DND-41 (cell line): ENCODE measurements around the gene RENBP.

Experiments
- ATAC-seq: fragments of 200-7000 bp; cut with Tn5 transposase; 3 replicates; pipeline ENCODE4 v1.9.1; 2021; ENCODE audit warnings: low read depth; ENCODE audit not compliant: insufficient read depth
- DNase-seq: peaks from one replicate; pipeline ENCODE4 v3.0.0-alpha.2; 2020
- H2AFZ ChIP-seq: 2 replicates; pipeline ENCODE4 v1.6.0; 2012; ENCODE audit warnings: low read depth, low read length
- H3K27ac ChIP-seq: 2 replicates; pipeline ENCODE4 v1.5.1; 2012; ENCODE audit warnings: low read length, inconsistent platforms
- H3K27me3 ChIP-seq: fragments of 200-600 bp; sonication (generic); 2 replicates; pipeline ENCODE4 v1.6.0; 2012; ENCODE audit warnings: low read length, mild to moderate bottlenecking, inconsistent platforms; ENCODE audit not compliant: insufficient read depth, poor library complexity
- H3K36me3 ChIP-seq: 2 replicates; pipeline ENCODE4 v1.5.1; 2012; ENCODE audit warnings: low read length, inconsistent platforms; ENCODE audit not compliant: insufficient read depth
- H3K4me1 ChIP-seq: 2 replicates; pipeline ENCODE4 v1.5.1; 2012; ENCODE audit warnings: mild to moderate bottlenecking, low read length; ENCODE audit not compliant: insufficient read depth
- H3K4me2 ChIP-seq: 2 replicates; pipeline ENCODE4 v1.6.0; 2012; ENCODE audit warnings: mild to moderate bottlenecking, moderate library complexity, low read length, inconsistent platforms; ENCODE audit not compliant: insufficient read depth
- H3K4me3 ChIP-seq, 2 experiments: fragments of 200-600 bp in 1 of 2; shearing (Covaris generic) in 1 of 2; 2 replicates each; pipeline ENCODE4 v1.5.1; 2012 to 2016; ENCODE audit warnings: inconsistent platforms in 2 of 2, low read length in 2 of 2, mild to moderate bottlenecking in 2 of 2, low read depth in 1 of 2, moderate library complexity in 1 of 2
- H3K79me2 ChIP-seq: 2 replicates; pipeline ENCODE4 v1.6.0; 2012; ENCODE audit warnings: low read length, inconsistent platforms; ENCODE audit not compliant: insufficient read depth
- H3K9ac ChIP-seq: 2 replicates; pipeline ENCODE4 v1.6.0; 2012; ENCODE audit warnings: low read depth, mild to moderate bottlenecking, inconsistent platforms, low read length, moderate library complexity
- H3K9me3 ChIP-seq: 2 replicates; pipeline ENCODE4 v1.5.1; 2012; ENCODE audit warnings: low read length, moderate library complexity, mild to moderate bottlenecking, inconsistent platforms; ENCODE audit not compliant: insufficient read depth, severe bottlenecking
- H4K20me1 ChIP-seq: 2 replicates; pipeline ENCODE4 v1.6.0; 2012; ENCODE audit warnings: low read length; ENCODE audit not compliant: insufficient read depth
- EZH2 ChIP-seq: IDR thresholded peaks from 3 replicates; pipeline ENCODE4 v1.6.1; 2012; ENCODE audit warnings: borderline replicate concordance, low read depth, mild to moderate bottlenecking, moderate library complexity, low read length, inconsistent platforms; ENCODE audit not compliant: severe bottlenecking
- TF ChIP-seq, protein P1 (sequence below): IDR thresholded peaks from 2 replicates; pipeline ENCODE4 v1.5.1; 2012; ENCODE audit warnings: borderline replicate concordance, low read length, moderate library complexity, mild to moderate bottlenecking; ENCODE audit not compliant: poor library complexity, severe bottlenecking; ENCODE audit errors: extremely low read depth

The RENBP gene

DNA sequence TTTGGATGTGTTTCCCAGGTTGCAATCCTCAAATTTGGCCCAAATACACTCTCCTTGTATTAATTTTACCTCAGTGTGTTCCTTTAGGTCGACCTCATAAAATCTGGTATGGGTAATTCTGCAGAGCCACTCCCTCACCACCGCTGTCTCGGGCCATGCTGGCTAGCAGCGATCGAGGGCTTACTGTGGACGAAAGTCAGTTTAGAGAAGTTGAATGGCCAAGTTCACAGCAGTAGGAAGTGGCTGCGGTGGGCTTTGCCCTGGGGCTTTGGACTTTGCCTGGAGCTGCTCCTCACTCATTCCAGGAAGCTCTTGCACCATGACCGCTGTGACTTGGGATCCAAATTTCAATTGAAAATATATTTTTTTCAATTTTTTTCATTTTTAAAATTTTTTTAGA lies 47.7 kb upstream of the RENBP start:
- no peak overlapping the region for H3K27ac ChIP-seq
- no peaks in the 10 kb centered on the region for H3K9me3 ChIP-seq
- ATAC-seq (no peak), DNase-seq (no peak)
- no peak overlapping the region for H3K4me3 ChIP-seq
- no peak overlapping the region for H3K9ac ChIP-seq
- H3K36me3 ChIP-seq, result no peaks in the 10 kb centered on the region
- no peaks in the 10 kb centered on the region for H4K20me1 ChIP-seq
- H2AFZ ChIP-seq, result no peak overlapping the region
- H3K79me2 ChIP-seq, result no peaks in the 10 kb centered on the region
- no peak overlapping the region for H3K4me2 ChIP-seq
- no peaks in the 10 kb centered on the region for H3K27me3 ChIP-seq
- no peaks in the 10 kb centered on the region for H3K4me1 ChIP-seq
- TF ChIP-seq, protein P1, sequence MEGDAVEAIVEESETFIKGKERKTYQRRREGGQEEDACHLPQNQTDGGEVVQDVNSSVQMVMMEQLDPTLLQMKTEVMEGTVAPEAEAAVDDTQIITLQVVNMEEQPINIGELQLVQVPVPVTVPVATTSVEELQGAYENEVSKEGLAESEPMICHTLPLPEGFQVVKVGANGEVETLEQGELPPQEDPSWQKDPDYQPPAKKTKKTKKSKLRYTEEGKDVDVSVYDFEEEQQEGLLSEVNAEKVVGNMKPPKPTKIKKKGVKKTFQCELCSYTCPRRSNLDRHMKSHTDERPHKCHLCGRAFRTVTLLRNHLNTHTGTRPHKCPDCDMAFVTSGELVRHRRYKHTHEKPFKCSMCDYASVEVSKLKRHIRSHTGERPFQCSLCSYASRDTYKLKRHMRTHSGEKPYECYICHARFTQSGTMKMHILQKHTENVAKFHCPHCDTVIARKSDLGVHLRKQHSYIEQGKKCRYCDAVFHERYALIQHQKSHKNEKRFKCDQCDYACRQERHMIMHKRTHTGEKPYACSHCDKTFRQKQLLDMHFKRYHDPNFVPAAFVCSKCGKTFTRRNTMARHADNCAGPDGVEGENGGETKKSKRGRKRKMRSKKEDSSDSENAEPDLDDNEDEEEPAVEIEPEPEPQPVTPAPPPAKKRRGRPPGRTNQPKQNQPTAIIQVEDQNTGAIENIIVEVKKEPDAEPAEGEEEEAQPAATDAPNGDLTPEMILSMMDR, result no peak
- no peak for TF ChIP-seq EZH2

DNA sequence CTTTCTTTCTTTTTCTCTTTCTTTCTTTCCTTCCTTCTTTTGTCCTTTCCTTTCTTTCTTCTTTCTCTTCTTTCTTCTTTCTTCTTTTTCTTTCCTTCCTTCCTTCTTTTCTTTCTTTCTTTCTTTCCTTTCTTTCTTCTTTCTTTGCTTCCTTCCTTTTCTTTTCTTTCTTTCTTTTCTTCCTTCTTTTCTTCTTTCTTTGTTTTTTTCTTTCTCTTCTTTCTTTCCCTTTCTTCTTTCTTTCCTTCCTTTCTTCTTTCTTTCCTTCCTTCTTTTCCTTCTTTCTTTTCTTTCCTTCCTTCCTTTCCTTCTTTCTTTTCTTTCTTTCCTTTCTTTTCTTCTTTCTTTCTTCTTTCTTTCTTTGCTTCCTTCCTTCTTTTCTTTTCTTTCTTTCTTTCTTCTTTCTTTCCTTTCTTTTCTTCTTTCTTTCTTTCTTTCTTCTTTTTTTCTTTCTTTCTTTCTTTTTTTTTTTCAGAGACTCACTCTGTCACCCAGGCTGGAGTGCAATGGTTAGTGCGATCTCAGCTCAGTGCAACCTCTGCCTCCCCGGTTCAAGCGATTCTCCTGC lies 46.7 kb upstream of the RENBP start:
- no peak overlapping the region for H3K4me2 ChIP-seq
- H3K4me1 ChIP-seq, result no peaks in the 10 kb centered on the region
- no peaks in the 10 kb centered on the region for H3K36me3 ChIP-seq
- TF ChIP-seq, protein P1, result no peak
- no peak for TF ChIP-seq EZH2
- no peak for ATAC-seq
- H3K9ac ChIP-seq, result no peak overlapping the region
- H3K27me3 ChIP-seq, result no peaks in the 10 kb centered on the region
- DNase-seq, result no peak
- H3K27ac ChIP-seq, result no peak overlapping the region
- no peaks in the 10 kb centered on the region for H3K79me2 ChIP-seq
- no peak overlapping the region for H3K4me3 ChIP-seq
- H4K20me1 ChIP-seq, result no peaks in the 10 kb centered on the region
- H2AFZ ChIP-seq, result no peak overlapping the region
- no peaks in the 10 kb centered on the region for H3K9me3 ChIP-seq

DNA sequence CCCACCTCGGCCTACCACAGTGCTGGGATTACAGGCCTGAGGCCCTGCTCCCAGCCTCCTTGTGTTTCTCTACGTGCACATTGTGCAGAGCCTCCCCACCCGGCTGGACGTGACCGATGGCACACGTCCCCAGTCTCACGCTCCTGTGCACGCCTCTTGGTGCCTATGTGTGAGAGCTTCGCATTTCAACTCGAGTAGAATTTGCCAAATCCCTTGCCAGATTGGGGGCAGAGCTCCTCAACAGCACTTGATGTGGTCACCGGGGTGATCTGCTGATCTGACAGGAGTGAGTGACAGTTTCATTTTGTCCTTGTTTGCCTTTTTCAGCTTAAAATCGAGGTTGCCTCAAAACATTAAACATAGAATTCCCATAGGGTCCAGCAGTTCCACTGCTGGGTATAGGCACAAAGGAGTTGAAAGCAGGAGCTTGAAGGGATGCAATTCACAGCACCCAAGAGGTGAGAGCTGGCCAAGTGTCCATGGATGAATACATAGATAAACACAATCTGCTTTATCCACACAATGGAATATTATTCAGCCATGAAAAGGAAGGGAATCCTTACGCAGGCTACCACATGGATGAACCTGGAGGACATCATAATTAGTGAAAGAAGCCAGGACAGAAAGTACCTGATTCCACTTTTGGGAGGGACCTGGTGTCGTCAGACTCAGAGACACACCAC lies 45.7 kb upstream of the RENBP start:
- Histone ChIP-seq H3K4me3 (no peak overlapping the region), H3K9ac (no peak overlapping the region), H3K27me3 (no peaks in the 10 kb centered on the region), H3K4me1 (no peaks in the 10 kb centered on the region), H3K36me3 (no peaks in the 10 kb centered on the region), H3K4me2 (no peak overlapping the region), H3K9me3 (no peaks in the 10 kb centered on the region), H2AFZ (no peak overlapping the region), H4K20me1 (no peaks in the 10 kb centered on the region), H3K27ac (no peak overlapping the region), H3K79me2 (no peaks in the 10 kb centered on the region)
- DNase-seq, result no peak
- TF ChIP-seq, protein P1, result no peak
- TF ChIP-seq EZH2, result no peak
- ATAC-seq, result no peak
